GM19025 (cell line): ENCODE measurements around the gene CTDSP2.
A peak's percentile ranks its signal among the peaks of the same experiment; 100 is the strongest.
"Not testable (repeated sequence)": the region's sequence is repeated elsewhere in the genome, so short reads cannot be mapped to it uniquely, and the experiment has no call there.

Experiments used
- ATAC-seq: cut with Tn5 transposase; IDR thresholded peaks from one replicate; pipeline ENCODE4 v1.9.1; 2021; ENCODE audit warnings: mild to moderate bottlenecking, low read depth, moderate library complexity; ENCODE audit not compliant: unreplicated experiment

CTDSP2 gene

GRCh38 chr12:57783861-57784260 lies 62.7 kb downstream of the CTDSP2 start:
- ATAC-seq = no peak

GRCh38 chr12:57783466-57783801 lies 63.1 kb downstream of the CTDSP2 start:
- no peak for ATAC-seq

GRCh38 chr12:57782608-57783465 lies 63.7 kb downstream of the CTDSP2 start, which contains the start of gene TSFM:
TSS of gene TSFM (plus strand) at chr12:57782787. CDS start at chr12:57782802, 15 bp downstream.
- ATAC-seq = peak; percentile 94

GRCh38 chr12:57782243-57782607 lies 64.3 kb downstream of the CTDSP2 start:
- ATAC-seq = no peak

- ATAC-seq = no peak
Observed at GRCh38 chr12:57781801-57782200, 64.7 kb downstream of the CTDSP2 start.

- no peak for ATAC-seq
Observed at GRCh38 chr12:57781244-57781643, 65.3 kb downstream of the CTDSP2 start.

- ATAC-seq = no peak
Observed at GRCh38 chr12:57780284-57780897, 66.1 kb downstream of the CTDSP2 start.

GRCh38 chr12:57779736-57780135 lies 66.8 kb downstream of the CTDSP2 start:
- ATAC-seq = no peak

GRCh38 chr12:57777911-57778310 lies 68.6 kb downstream of the CTDSP2 start:
- no peak for ATAC-seq

GRCh38 chr12:57777367-57777766 lies 69.2 kb downstream of the CTDSP2 start:
- ATAC-seq = no peak

- no peak for ATAC-seq
Observed at GRCh38 chr12:57776247-57776587, 70.3 kb downstream of the CTDSP2 start.

- no peak for ATAC-seq
Observed at GRCh38 chr12:57775563-57776246, 70.8 kb downstream of the CTDSP2 start.

- no peak for ATAC-seq
Observed at GRCh38 chr12:57775044-57775443, 71.5 kb downstream of the CTDSP2 start.

- not testable (repeated sequence) for ATAC-seq
Observed at GRCh38 chr12:57774634-57775033, 71.9 kb downstream of the CTDSP2 start.

- peak; percentile 28 for ATAC-seq
Observed at GRCh38 chr12:57772429-57773322, 73.9 kb downstream of the CTDSP2 start, which contains the start of gene EEF1AKMT3. TSS of gene EEF1AKMT3 (plus strand) at chr12:57772614. CDS start at chr12:57772725, 111 bp downstream.

GRCh38 chr12:57771873-57772428 lies 74.6 kb downstream of the CTDSP2 start, which contains the start of gene METTL1:
TSS of gene METTL1 (minus strand) at chr12:57772105. CDS start at chr12:57772083, 22 bp downstream.
- peak; percentile 77 for ATAC-seq

GRCh38 chr12:57771236-57771872 lies 75.2 kb downstream of the CTDSP2 start:
- ATAC-seq = peak; percentile 62

GRCh38 chr12:57770734-57771133 lies 75.8 kb downstream of the CTDSP2 start:
- ATAC-seq = no peak
